Hypothalamus (tissue), 51 donors: ENCODE data around the gene FAM167B.

Experiments used
- DNase-seq, 51 donors: peaks; one replicate each; lab custom pipeline; 2025; lab: John Stamatoyannopoulos, UW

Gene FAM167B

GRCh38 chr1:32246888-32247273 is at the start of gene FAM167B:
Gene FAM167B (plus strand): TSS chr1:32247222. CDS start chr1:32247422, 200 bp downstream.
- DNase-seq = no peak

GRCh38 chr1:32197837-32198236 is 49.2 kb upstream of the FAM167B start:
- DNase-seq = no peak

GRCh38 chr1:32198237-32199042 is 48.6 kb upstream of the FAM167B start:
- no peak for DNase-seq

- DNase-seq = no peak
Measured at GRCh38 chr1:32199043-32199716, 47.8 kb upstream of the FAM167B start.

- DNase-seq = peak in 29 of 51 donors; percentile 3 to 61 (median 30)
Measured at GRCh38 chr1:32199717-32200072, 47.3 kb upstream of the FAM167B start.

GRCh38 chr1:32200226-32201010 is 46.6 kb upstream of the FAM167B start, which contains the start of gene CCDC28B:
Gene CCDC28B (plus strand): TSS chr1:32200595. CDS start chr1:32201936, 1,341 bp downstream.
- DNase-seq = peak in 46 of 51 donors; percentile 22 to 83 (median 48)

- DNase-seq = peak in 40 of 51 donors; percentile 12 to 74 (median 46)
Measured at GRCh38 chr1:32201011-32201855, 45.8 kb upstream of the FAM167B start.

GRCh38 chr1:32204943-32205361 is 42.1 kb upstream of the FAM167B start:
- DNase-seq = peak in 2 of 51 donors; percentile 44 to 45

- DNase-seq = peak in 50 of 51 donors; percentile 18 to 92 (median 76)
Measured at GRCh38 chr1:32205401-32206370, 41.3 kb upstream of the FAM167B start, which contains the start of gene IQCC. Gene IQCC (plus strand): TSS chr1:32205671. CDS start chr1:32205682, 11 bp downstream.

GRCh38 chr1:32208469-32208868 is 38.6 kb upstream of the FAM167B start:
- DNase-seq = no peak

GRCh38 chr1:32208891-32209328 is 38.1 kb upstream of the FAM167B start, which contains the start of gene DCDC2B:
Gene DCDC2B (plus strand): TSS chr1:32209089. CDS start chr1:32209094, 5 bp downstream.
- DNase-seq = peak in 7 of 51 donors; percentile 1 to 27 (median 5)

- peak in 32 of 51 donors; percentile 1 to 62 (median 30) for DNase-seq
Measured at GRCh38 chr1:32215629-32216480, 31.2 kb upstream of the FAM167B start.

GRCh38 chr1:32216566-32216965 is 30.5 kb upstream of the FAM167B start:
- DNase-seq = no peak

- no peak for DNase-seq
Measured at GRCh38 chr1:32219022-32219421, 28.0 kb upstream of the FAM167B start.

GRCh38 chr1:32220746-32221580 is 26.1 kb upstream of the FAM167B start:
- DNase-seq = no peak

- DNase-seq = peak in 1 of 51 donors; percentile 39
Measured at GRCh38 chr1:32221581-32221979, 25.4 kb upstream of the FAM167B start.
